IPS-18c (cell line): ENCODE results near the gene PRDX2.
"Not testable (repeated sequence)": the region's sequence is repeated elsewhere in the genome, so short reads cannot be mapped to it uniquely, and the experiment has no call there.

Experiments
- H3K4me3 ChIP-seq: 2 replicates; pipeline ENCODE4 v1.7.0; 2013; ENCODE audit warnings: low read depth, mild to moderate bottlenecking, low read length, moderate library complexity; ENCODE audit not compliant: insufficient read depth
- H3K9me3 ChIP-seq: one replicate; pipeline ENCODE4 v1.6.1; 2013; ENCODE audit warnings: mild to moderate bottlenecking, low read length, moderate library complexity; ENCODE audit not compliant: control insufficient read depth, insufficient read depth

Gene PRDX2

GRCh38 chr19:12833738-12834565 lies 32.4 kb upstream of the PRDX2 start:
- Histone ChIP-seq H3K9me3 (peaks cover 4% of the 10 kb centered on the region), H3K4me3 (peak overlapping the region; percentile 71)

- Histone ChIP-seq H3K4me3 (peak overlapping the region; percentile 25), H3K9me3 (peaks cover 4% of the 10 kb centered on the region)
Observed at GRCh38 chr19:12833418-12833737, 31.8 kb upstream of the PRDX2 start.

GRCh38 chr19:12828494-12828893 lies 26.9 kb upstream of the PRDX2 start:
- Histone ChIP-seq H3K4me3 (peak overlapping the region; percentile 34; the same call in 1 of the 2 replicates), H3K9me3 (no peaks in the 10 kb centered on the region)

GRCh38 chr19:12825254-12826131 lies 23.9 kb upstream of the PRDX2 start:
- Histone ChIP-seq H3K9me3 (no peaks in the 10 kb centered on the region), H3K4me3 (peak overlapping the region; percentile 40)

GRCh38 chr19:12821761-12822160 lies 20.2 kb upstream of the PRDX2 start:
- no peaks in the 10 kb centered on the region for H3K9me3 ChIP-seq
- H3K4me3 ChIP-seq = no peak overlapping the region

- H3K9me3 ChIP-seq, H3K4me3 ChIP-seq: not testable (repeated sequence)
Observed at GRCh38 chr19:12817810-12818209, 16.2 kb upstream of the PRDX2 start.

- not testable (repeated sequence) for H3K4me3 ChIP-seq, H3K9me3 ChIP-seq
Observed at GRCh38 chr19:12817188-12817587, 15.6 kb upstream of the PRDX2 start.

GRCh38 chr19:12815088-12815487 lies 13.5 kb upstream of the PRDX2 start:
- H3K4me3 ChIP-seq = no peak overlapping the region
- no peaks in the 10 kb centered on the region for H3K9me3 ChIP-seq

- H3K9me3 ChIP-seq = no peaks in the 10 kb centered on the region
- peak within 1 kb of the TSS; percentile 89 for H3K4me3 ChIP-seq
Observed at GRCh38 chr19:12806242-12807081, 4.9 kb upstream of the PRDX2 start, which contains the start of gene RNASEH2A. Gene RNASEH2A (plus strand): TSS chr19:12806584. CDS start chr19:12806674, 90 bp downstream.

- no peak overlapping the region for H3K4me3 ChIP-seq
- no peaks in the 10 kb centered on the region for H3K9me3 ChIP-seq
Observed at GRCh38 chr19:12804051-12804450, 2.5 kb upstream of the PRDX2 start.

- Histone ChIP-seq H3K4me3 (peak overlapping the region; percentile 98), H3K9me3 (no peaks in the 10 kb centered on the region)
Observed at GRCh38 chr19:12802267-12803106, 887 bp upstream of the PRDX2 start.

GRCh38 chr19:12800923-12801465 lies 606 bp downstream of the PRDX2 start:
- H3K4me3 ChIP-seq = peak overlapping the region; percentile 98
- no peaks in the 10 kb centered on the region for H3K9me3 ChIP-seq

- Histone ChIP-seq H3K4me3 (peak overlapping the region; percentile 98), H3K9me3 (no peaks in the 10 kb centered on the region)
Observed at GRCh38 chr19:12800466-12800770, 1.2 kb downstream of the PRDX2 start.

- Histone ChIP-seq H3K9me3 (no peaks in the 10 kb centered on the region), H3K4me3 (peak overlapping the region; percentile 98; the same call in 1 of the 2 replicates)
Observed at GRCh38 chr19:12799742-12800465, 1.7 kb downstream of the PRDX2 start.

GRCh38 chr19:12797607-12798006 lies 4.0 kb downstream of the PRDX2 start:
- not testable (repeated sequence) for H3K9me3 ChIP-seq, H3K4me3 ChIP-seq

GRCh38 chr19:12797141-12797587 lies 4.4 kb downstream of the PRDX2 start:
- no peak overlapping the region for H3K4me3 ChIP-seq
- no peaks in the 10 kb centered on the region for H3K9me3 ChIP-seq
